Endothelial cell of umbilical vein (primary cell): Measurements from ENCODE around the gene TCP10L.

ENCODE experiments used
- EZH2 ChIP-seq: IDR thresholded peaks from 2 replicates; pipeline ENCODE4 v1.6.1; 2012; ENCODE audit warnings: borderline replicate concordance, low read depth, mild to moderate bottlenecking, moderate library complexity, low read length, inconsistent platforms; ENCODE audit not compliant: severe bottlenecking
- FOS ChIP-seq: IDR thresholded peaks from 2 replicates; pipeline ENCODE4 v1.6.1; 2011; ENCODE audit warnings: mild to moderate bottlenecking, low read length, moderate library complexity, borderline replicate concordance; ENCODE audit not compliant: insufficient read depth
- JUN ChIP-seq: IDR thresholded peaks from 2 replicates; pipeline ENCODE4 v1.6.1; 2011; ENCODE audit warnings: borderline replicate concordance, low read depth; ENCODE audit not compliant: insufficient read length, insufficient read depth
- MYC ChIP-seq: IDR thresholded peaks from one replicate; pipeline ENCODE4 v1.6.1; 2011; ENCODE audit warnings: mild to moderate bottlenecking, low read depth, low read length
- POLR2A ChIP-seq: IDR thresholded peaks from 2 replicates; pipeline ENCODE4 v1.6.1; 2012; ENCODE audit warnings: low read depth, mild to moderate bottlenecking, control low read depth, low read length
- POLR2AphosphoS5 ChIP-seq: IDR thresholded peaks from 2 replicates; pipeline ENCODE4 v1.6.1; 2012; ENCODE audit warnings: low read depth, mild to moderate bottlenecking, control low read depth, low read length, moderate library complexity; ENCODE audit not compliant: insufficient read depth
- TF ChIP-seq, protein P1 (sequence below), 2 donors: IDR thresholded peaks; 1 replicate in 1 of 2; 2 replicates in 1 of 2; pipeline ENCODE4 v1.5.1; 2011; ENCODE audit warnings: low read length in 2 of 2, mild to moderate bottlenecking in 2 of 2, moderate library complexity in 2 of 2, control low read depth in 1 of 2, inconsistent platforms in 1 of 2, low read depth in 1 of 2; ENCODE audit not compliant: insufficient read depth in 1 of 2; ENCODE audit errors: extremely low read depth in 1 of 2
- TF ChIP-seq, protein P2 (sequence below): IDR thresholded peaks from 2 replicates; pipeline ENCODE4 v1.6.1; 2011; ENCODE audit not compliant: insufficient read depth, insufficient read length

DNA sequence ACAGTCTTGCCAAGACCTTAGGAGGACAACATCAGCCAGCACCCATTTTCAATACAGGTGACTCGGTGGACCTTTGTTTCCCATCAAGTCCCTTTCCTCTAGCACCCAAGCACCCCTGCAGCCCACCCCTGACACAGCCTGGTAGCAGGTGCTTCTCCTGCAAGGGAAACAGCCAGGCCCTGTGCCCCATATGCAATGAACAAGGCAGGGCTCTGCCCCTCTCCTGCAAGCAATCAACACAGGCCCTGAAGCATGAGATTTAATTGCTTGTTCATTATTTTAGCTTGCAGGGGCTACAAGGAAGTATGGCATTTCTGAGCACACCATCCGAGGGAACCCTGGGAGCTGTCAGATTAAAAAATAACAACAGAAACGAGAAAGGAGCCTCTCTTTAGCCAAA is 35.4 kb downstream of the TCP10L start:
- TF ChIP-seq, protein P1, sequence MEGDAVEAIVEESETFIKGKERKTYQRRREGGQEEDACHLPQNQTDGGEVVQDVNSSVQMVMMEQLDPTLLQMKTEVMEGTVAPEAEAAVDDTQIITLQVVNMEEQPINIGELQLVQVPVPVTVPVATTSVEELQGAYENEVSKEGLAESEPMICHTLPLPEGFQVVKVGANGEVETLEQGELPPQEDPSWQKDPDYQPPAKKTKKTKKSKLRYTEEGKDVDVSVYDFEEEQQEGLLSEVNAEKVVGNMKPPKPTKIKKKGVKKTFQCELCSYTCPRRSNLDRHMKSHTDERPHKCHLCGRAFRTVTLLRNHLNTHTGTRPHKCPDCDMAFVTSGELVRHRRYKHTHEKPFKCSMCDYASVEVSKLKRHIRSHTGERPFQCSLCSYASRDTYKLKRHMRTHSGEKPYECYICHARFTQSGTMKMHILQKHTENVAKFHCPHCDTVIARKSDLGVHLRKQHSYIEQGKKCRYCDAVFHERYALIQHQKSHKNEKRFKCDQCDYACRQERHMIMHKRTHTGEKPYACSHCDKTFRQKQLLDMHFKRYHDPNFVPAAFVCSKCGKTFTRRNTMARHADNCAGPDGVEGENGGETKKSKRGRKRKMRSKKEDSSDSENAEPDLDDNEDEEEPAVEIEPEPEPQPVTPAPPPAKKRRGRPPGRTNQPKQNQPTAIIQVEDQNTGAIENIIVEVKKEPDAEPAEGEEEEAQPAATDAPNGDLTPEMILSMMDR (IDR thresholded peaks at IDR 0.05; ENCODE audit: extremely low read depth in 1 of 2, insufficient read depth in 1 of 2, low read depth in 1 of 2, low read length in 2 of 2) = no peak
- TF ChIP-seq POLR2A (no peak), POLR2AphosphoS5 (no peak), EZH2 (no peak), MYC (no peak), JUN (no peak), FOS (no peak)
- TF ChIP-seq, protein P2, sequence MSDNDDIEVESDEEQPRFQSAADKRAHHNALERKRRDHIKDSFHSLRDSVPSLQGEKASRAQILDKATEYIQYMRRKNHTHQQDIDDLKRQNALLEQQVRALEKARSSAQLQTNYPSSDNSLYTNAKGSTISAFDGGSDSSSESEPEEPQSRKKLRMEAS = no peak
